Measurements from ENCODE around the gene ITGB2.

ITGB2 gene

DNA sequence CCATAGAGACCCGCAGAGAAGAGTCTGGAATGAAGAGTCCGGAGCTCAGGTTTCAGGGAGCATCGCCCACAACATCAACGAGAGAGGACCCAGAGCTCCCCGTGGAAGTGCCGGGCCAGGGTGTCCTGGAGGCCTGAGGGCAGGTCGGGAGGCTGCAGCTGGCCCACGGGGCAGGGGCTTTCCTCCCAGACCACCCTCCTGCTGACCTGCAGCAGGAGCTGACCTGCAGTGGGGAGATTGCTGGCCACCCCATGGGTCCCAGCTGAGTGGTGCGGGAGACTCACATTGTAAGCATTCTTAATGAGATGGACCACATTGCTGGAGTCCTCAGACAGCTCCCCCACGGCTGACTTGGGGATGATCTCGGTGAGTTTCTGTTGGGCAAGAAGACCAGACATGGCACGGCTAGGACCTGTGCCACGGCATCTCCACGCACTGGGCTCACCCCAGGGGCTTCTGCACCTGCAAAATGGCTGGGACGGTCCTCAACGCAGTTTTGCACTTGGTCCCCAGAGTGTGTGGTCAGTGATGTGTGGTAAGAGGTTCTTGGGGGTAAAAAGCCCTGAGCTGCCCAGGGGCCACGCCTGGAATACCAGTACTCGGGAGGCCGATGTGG, 25.9 kb downstream of the ITGB2 start:
- Histone ChIP-seq H3K9me3 (ENCODE audit: insufficient read depth, low read length) (no peaks in the 10 kb centered on the region), H3K4me2 (ENCODE audit: low read length) (no peak overlapping the region), H3K4me3 (ENCODE audit: low read length) (no peak overlapping the region), H3K9ac (ENCODE audit: low read length) (no peak overlapping the region), H3K4me1 (ENCODE audit: low read length) (no peaks in the 10 kb centered on the region), H3K36me3 (replicated peaks; ENCODE audit: low read depth, low read length) (no peaks in the 10 kb centered on the region), H3K79me2 (ENCODE audit: low read length) (no peaks in the 10 kb centered on the region), H3K27ac (ENCODE audit: low read length) (no peak overlapping the region), H2AFZ (ENCODE audit: low read depth, low read length) (no peak overlapping the region), H3K27me3 (ENCODE audit: low read depth, low read length) (no peaks in the 10 kb centered on the region), H4K20me1 (ENCODE audit: insufficient read depth, low read length) (no peaks in the 10 kb centered on the region)
- TF ChIP-seq, protein P1, sequence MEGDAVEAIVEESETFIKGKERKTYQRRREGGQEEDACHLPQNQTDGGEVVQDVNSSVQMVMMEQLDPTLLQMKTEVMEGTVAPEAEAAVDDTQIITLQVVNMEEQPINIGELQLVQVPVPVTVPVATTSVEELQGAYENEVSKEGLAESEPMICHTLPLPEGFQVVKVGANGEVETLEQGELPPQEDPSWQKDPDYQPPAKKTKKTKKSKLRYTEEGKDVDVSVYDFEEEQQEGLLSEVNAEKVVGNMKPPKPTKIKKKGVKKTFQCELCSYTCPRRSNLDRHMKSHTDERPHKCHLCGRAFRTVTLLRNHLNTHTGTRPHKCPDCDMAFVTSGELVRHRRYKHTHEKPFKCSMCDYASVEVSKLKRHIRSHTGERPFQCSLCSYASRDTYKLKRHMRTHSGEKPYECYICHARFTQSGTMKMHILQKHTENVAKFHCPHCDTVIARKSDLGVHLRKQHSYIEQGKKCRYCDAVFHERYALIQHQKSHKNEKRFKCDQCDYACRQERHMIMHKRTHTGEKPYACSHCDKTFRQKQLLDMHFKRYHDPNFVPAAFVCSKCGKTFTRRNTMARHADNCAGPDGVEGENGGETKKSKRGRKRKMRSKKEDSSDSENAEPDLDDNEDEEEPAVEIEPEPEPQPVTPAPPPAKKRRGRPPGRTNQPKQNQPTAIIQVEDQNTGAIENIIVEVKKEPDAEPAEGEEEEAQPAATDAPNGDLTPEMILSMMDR (IDR thresholded peaks at IDR 0.05; ENCODE audit: low read depth, low read length) = no peak
- TF ChIP-seq EZH2phosphoT487 (IDR thresholded peaks at IDR 0.05; ENCODE audit: low read depth) = no peak

DNA sequence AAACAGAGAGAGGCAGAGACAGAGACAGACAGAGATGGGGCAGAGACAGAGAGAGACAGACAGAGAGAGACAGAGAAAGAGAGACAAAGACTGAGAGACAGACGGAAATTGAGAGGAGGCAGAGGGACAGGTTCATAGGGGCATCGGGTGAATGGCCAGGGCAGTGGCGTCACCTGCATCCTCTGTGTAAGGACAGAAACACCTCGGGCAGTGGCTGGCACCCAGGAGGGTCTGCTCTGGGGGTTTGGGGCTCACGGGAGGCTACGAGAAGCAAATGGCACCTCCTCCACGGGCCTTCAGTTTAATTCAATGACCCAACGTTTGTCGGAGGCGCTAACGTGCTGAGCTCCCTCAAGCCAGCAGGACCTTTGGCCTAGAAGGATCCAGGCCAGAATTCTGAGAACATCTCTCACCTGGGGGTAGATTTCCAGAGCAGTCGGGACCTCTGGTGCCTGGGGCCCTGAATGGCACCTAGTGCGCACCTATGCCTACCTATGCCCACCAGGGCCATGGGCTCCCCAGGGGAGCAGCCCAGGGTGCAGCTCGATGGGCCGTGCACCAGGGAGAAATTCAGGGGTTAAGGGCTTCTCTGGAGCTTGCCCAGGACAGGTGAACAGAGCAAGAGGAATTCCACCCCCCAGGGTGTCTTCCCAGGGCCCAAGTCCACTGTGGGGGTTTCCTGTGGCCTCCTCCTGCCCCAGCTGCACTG, 26.6 kb downstream of the ITGB2 start:
- Histone ChIP-seq H2AFZ (ENCODE audit: low read depth, low read length) (no peak overlapping the region), H3K9ac (ENCODE audit: low read length) (no peak overlapping the region), H3K9me3 (ENCODE audit: insufficient read depth, low read length) (no peaks in the 10 kb centered on the region), H3K36me3 (replicated peaks; ENCODE audit: low read depth, low read length) (no peaks in the 10 kb centered on the region), H3K79me2 (ENCODE audit: low read length) (no peaks in the 10 kb centered on the region), H3K27ac (ENCODE audit: low read length) (no peak overlapping the region), H3K4me2 (ENCODE audit: low read length) (no peak overlapping the region), H3K4me1 (ENCODE audit: low read length) (no peaks in the 10 kb centered on the region), H3K4me3 (ENCODE audit: low read length) (no peak overlapping the region), H4K20me1 (ENCODE audit: insufficient read depth, low read length) (no peaks in the 10 kb centered on the region), H3K27me3 (ENCODE audit: low read depth, low read length) (no peaks in the 10 kb centered on the region)
- TF ChIP-seq EZH2phosphoT487 (IDR thresholded peaks at IDR 0.05; ENCODE audit: low read depth) = no peak
- TF ChIP-seq, protein P1 (IDR thresholded peaks at IDR 0.05; ENCODE audit: low read depth, low read length) = no peak

DNA sequence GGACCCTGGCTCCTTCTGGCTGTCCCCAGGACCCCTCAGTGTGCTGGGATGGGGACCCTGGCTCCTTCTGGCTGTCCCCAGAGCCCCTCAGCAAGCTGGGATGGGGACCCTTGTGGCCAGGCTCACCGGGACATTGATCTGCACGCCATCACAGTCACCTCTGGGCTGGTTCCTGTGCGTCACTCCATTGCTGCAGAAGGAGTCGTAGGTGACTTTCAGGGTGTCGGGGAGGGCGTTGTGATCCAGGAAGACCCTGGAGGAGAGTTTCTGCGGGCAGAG, 27.5 kb downstream of the ITGB2 start:
- no peak overlapping the region for H2AFZ ChIP-seq (ENCODE audit: low read depth, low read length)
- no peaks in the 10 kb centered on the region for H3K79me2 ChIP-seq (ENCODE audit: low read length)
- H3K27me3 ChIP-seq (ENCODE audit: low read depth, low read length) = no peaks in the 10 kb centered on the region
- no peak overlapping the region for H3K27ac ChIP-seq (ENCODE audit: low read length)
- H3K9me3 ChIP-seq (ENCODE audit: insufficient read depth, low read length) = no peaks in the 10 kb centered on the region
- no peak overlapping the region for H3K9ac ChIP-seq (ENCODE audit: low read length)
- no peaks in the 10 kb centered on the region for H4K20me1 ChIP-seq (ENCODE audit: insufficient read depth, low read length)
- TF ChIP-seq, protein P1 (IDR thresholded peaks at IDR 0.05; ENCODE audit: low read depth, low read length) = no peak
- no peak for TF ChIP-seq EZH2phosphoT487 (IDR thresholded peaks at IDR 0.05; ENCODE audit: low read depth)
- no peaks in the 10 kb centered on the region for H3K36me3 ChIP-seq (replicated peaks; ENCODE audit: low read depth, low read length)
- H3K4me1 ChIP-seq (ENCODE audit: low read length) = no peaks in the 10 kb centered on the region
- no peak overlapping the region for H3K4me3 ChIP-seq (ENCODE audit: low read length)
- H3K4me2 ChIP-seq (ENCODE audit: low read length) = no peak overlapping the region

DNA sequence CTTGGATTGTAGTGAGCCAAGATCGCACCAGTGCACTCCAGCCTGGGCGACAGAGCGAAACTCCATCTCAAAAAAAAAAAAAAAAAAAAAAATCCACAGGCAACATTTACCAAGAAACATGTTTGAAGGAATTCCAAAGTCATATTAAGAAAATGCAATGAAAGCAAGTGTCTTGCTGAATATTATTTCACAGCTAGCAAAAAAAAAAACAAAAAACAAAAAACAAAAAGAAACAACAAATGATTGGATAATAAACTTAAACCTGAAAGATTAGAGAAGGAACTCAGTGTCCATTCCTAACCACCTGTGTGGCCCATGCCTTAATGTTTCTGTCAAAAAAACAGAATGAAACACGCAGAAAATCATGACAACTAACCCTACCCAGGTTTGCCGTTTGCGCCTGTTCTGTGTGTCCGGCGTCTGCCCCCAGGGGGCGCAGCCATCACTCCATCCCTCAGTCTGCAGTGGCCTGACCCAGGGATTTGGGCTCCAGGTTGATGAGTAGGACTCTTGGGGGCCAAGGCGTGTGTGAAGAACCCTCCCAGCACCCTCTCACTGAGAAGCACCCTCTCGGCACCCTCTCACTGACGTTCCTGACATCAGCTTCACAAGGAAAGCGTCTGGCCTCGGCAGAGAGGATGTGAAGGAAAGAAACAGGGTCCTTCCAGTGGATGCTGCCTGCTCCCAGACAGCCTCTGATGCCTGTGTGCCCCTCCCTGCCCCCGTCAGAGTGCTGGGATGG, 28.0 kb downstream of the ITGB2 start:
- H3K9ac ChIP-seq (ENCODE audit: low read length) = no peak overlapping the region
- H4K20me1 ChIP-seq (ENCODE audit: insufficient read depth, low read length) = no peaks in the 10 kb centered on the region

More for the DNA sequence above, 28.0 kb downstream of the ITGB2 start:
- Histone ChIP-seq H3K9me3 (ENCODE audit: insufficient read depth, low read length) (no peaks in the 10 kb centered on the region), H3K4me3 (ENCODE audit: low read length) (no peak overlapping the region), H3K36me3 (replicated peaks; ENCODE audit: low read depth, low read length) (no peaks in the 10 kb centered on the region), H3K4me2 (ENCODE audit: low read length) (no peak overlapping the region), H2AFZ (ENCODE audit: low read depth, low read length) (no peak overlapping the region), H3K4me1 (ENCODE audit: low read length) (no peaks in the 10 kb centered on the region), H3K27me3 (ENCODE audit: low read depth, low read length) (no peaks in the 10 kb centered on the region), H3K27ac (ENCODE audit: low read length) (no peak overlapping the region), H3K79me2 (ENCODE audit: low read length) (no peaks in the 10 kb centered on the region)
- TF ChIP-seq EZH2phosphoT487 (IDR thresholded peaks at IDR 0.05; ENCODE audit: low read depth) = no peak
- TF ChIP-seq, protein P1 (IDR thresholded peaks at IDR 0.05; ENCODE audit: low read depth, low read length) = peak; percentile 81

All from OCI-LY3 (cell line).